K562 (cell line): ENCODE data around the gene RER1. TPM values are rescaled to one million over a fixed set of nuclear protein-coding genes. Genes with fewer than 3 reads are reported as not detected.

Source experiments
- ATAC-seq: fragments of 200-7000 bp; cut with Tn5 transposase; 3 replicates; pipeline ENCODE4 v1.9.1; 2020; ENCODE audit warnings: moderate library complexity
- BruUV-seq: library from RNA; stranded (reverse); fragments of 400-500 nt; replicated peaks from 2 replicates; lab custom pipeline; 2021; lab: Mats Ljungman, UMichigan
- CTCF ChIA-PET: fragments of 300-600 bp; formaldehyde crosslinking; extraction: SDS; loops from one replicate; lab custom pipeline; 2021; ENCODE audit warnings: low intra/inter-chr PET ratio; lab: Yijun Ruan, JAX
- POLR2A ChIA-PET: fragments of 300-600, 350-650 bp; sonication (Branson Sonifier 250); formaldehyde crosslinking; extraction: SDS; loops from one replicate; lab custom pipeline; 2021; ENCODE audit warnings: antibody characterized with exemption, inconsistent platforms; lab: Yijun Ruan, JAX
- DNase-seq, 4 experiments: peaks; one replicate each; pipeline versions ENCODE4 v3.0.0 to v3.0.0-alpha.2; 2011 to 2018; ENCODE audit warnings: low spot score in 3 of 4, mixed read lengths in 3 of 4; ENCODE audit errors: extremely low read depth in 1 of 4
- FAIRE-seq: peaks from 2 replicates; lab custom pipeline; 2011; peaks lifted over from hg19 to GRCh38; lab: Jason Lieb, UNC
- H2AFZ ChIP-seq: 2 replicates; pipeline ENCODE4 v1.6.0; 2011; ENCODE audit warnings: low read depth, low read length, control low read depth, inconsistent platforms
- H3K27ac ChIP-seq: fragments of 200-600 bp; 3 replicates; pipeline ENCODE4 v1.8.0; 2011; ENCODE audit warnings: low read depth, mild to moderate bottlenecking, control low read depth, inconsistent platforms, low read length, moderate library complexity, mixed read lengths; ENCODE audit errors: extremely low read depth
- H3K27me3 ChIP-seq, 2 experiments: fragments of 300-600 bp in 1 of 2; 2 replicates in 1 of 2; 3 replicates in 1 of 2; pipeline versions ENCODE4 v1.6.0 to v1.8.0; 2011; ENCODE audit warnings: inconsistent platforms in 2 of 2, low read length in 2 of 2, mild to moderate bottlenecking in 1 of 2, mixed read lengths in 1 of 2, moderate library complexity in 1 of 2; ENCODE audit not compliant: control insufficient read depth in 2 of 2, insufficient read depth in 2 of 2
- H3K36me3 ChIP-seq: fragments of 300-600 bp; 3 replicates; pipeline ENCODE4 v1.8.0; 2011; ENCODE audit warnings: mild to moderate bottlenecking, low read length, inconsistent platforms; ENCODE audit not compliant: control insufficient read depth, insufficient read depth
- H3K4me1 ChIP-seq, 2 experiments: fragments of 200-600 bp in 1 of 2; replicated peaks in 1 of 2; 2 replicates in 1 of 2; 3 replicates in 1 of 2; pipeline versions ENCODE4 v1.5.1 to v1.8.0; 2011; ENCODE audit warnings: inconsistent platforms in 2 of 2, low read length in 2 of 2, mild to moderate bottlenecking in 1 of 2, mixed read lengths in 1 of 2, moderate library complexity in 1 of 2; ENCODE audit not compliant: control insufficient read depth in 2 of 2, insufficient read depth in 2 of 2
- H3K4me2 ChIP-seq: 2 replicates; pipeline ENCODE4 v1.6.1; 2011; ENCODE audit warnings: low read length, control low read depth, inconsistent platforms, mixed read lengths; ENCODE audit not compliant: insufficient read depth
- H3K4me3 ChIP-seq: fragments of 200-600 bp; sonication (generic), shearing (Covaris generic); 2 replicates; pipeline ENCODE4 v1.5.1; 2016; ENCODE audit warnings: control low read depth, inconsistent platforms
- H3K79me2 ChIP-seq: fragments of 200-600 bp; 3 replicates; pipeline ENCODE4 v1.8.0; 2011; ENCODE audit warnings: low read length, inconsistent platforms; ENCODE audit not compliant: control insufficient read depth, insufficient read depth
- H3K9ac ChIP-seq, 2 experiments: 2 replicates each; pipeline versions ENCODE4 v1.6.0 to v1.6.1; 2011; ENCODE audit warnings: low read depth in 2 of 2, low read length in 2 of 2, control low read depth in 1 of 2, inconsistent platforms in 1 of 2, mild to moderate bottlenecking in 1 of 2, mixed read lengths in 1 of 2; ENCODE audit not compliant: insufficient read depth in 1 of 2
- H3K9me1 ChIP-seq: one replicate; pipeline ENCODE4 v1.6.0; 2011; ENCODE audit warnings: inconsistent platforms, mild to moderate bottlenecking, low read length, moderate library complexity; ENCODE audit not compliant: control insufficient read depth, insufficient read depth
- H3K9me3 ChIP-seq: replicated peaks from 2 replicates; pipeline ENCODE4 v1.5.1; 2011; ENCODE audit warnings: low read depth, low read length, inconsistent platforms; ENCODE audit not compliant: control insufficient read depth, insufficient read depth
- H4K20me1 ChIP-seq: replicated peaks from 2 replicates; pipeline ENCODE4 v1.6.1; 2011; ENCODE audit warnings: low read length, inconsistent platforms, mixed read lengths; ENCODE audit not compliant: control insufficient read depth, insufficient read depth
- ETS2 ChIP-seq: IDR thresholded peaks from 2 replicates; pipeline ENCODE4 v1.6.1; 2016; ENCODE audit warnings: borderline replicate concordance, missing genetic modification characterization, mild to moderate bottlenecking, moderate library complexity, missing compliant biosample characterization; ENCODE audit not compliant: poor library complexity, severe bottlenecking
- FOXA1 ChIP-seq: fragments of 450-650 bp; IDR thresholded peaks from 2 replicates; pipeline ENCODE4 v1.6.1; 2016; ENCODE audit warnings: mild to moderate bottlenecking, borderline replicate concordance
- HMG20B ChIP-seq: fragments of 250-450 bp; sonication (Bioruptor Pico); IDR thresholded peaks from 2 replicates; pipeline ENCODE4 v1.5.0; 2021; ENCODE audit warnings: mild to moderate bottlenecking
- KLF10 ChIP-seq: fragments of 250-450 bp; sonication (Bioruptor Pico); IDR thresholded peaks from 2 replicates; pipeline ENCODE4 v1.6.1; 2021; ENCODE audit warnings: matching md5 sums
- MEF2D ChIP-seq: conservative IDR thresholded peaks from 2 replicates; pipeline ENCODE4 v1.6.1; 2016; ENCODE audit warnings: low read depth, missing genetic modification characterization, missing compliant biosample characterization
- PHF21A ChIP-seq: fragments of 450-650 bp; IDR thresholded peaks from 2 replicates; pipeline ENCODE4 v1.6.1; 2017; ENCODE audit warnings: low read depth, borderline replicate concordance
- RAD51 ChIP-seq: fragments of 450-650 bp; IDR thresholded peaks from 2 replicates; pipeline ENCODE4 v1.7.1; 2016; ENCODE audit warnings: low read depth, mild to moderate bottlenecking, borderline replicate concordance
- ZNF444 ChIP-seq: fragments of 250-450 bp; sonication (Bioruptor Pico); IDR thresholded peaks from 2 replicates; pipeline ENCODE4 v1.4.0; 2020; ENCODE audit warnings: mild to moderate bottlenecking, moderate library complexity
- WGBS: fragments of 100-300 bp; shearing (Covaris generic); methylation state at CpG from one replicate; pipeline ENCODE4 v1.1.6; 2016; ENCODE audit warnings: low coverage, mixed read lengths; ENCODE audit not compliant: insufficient coverage; ENCODE audit errors: missing lambda C conversion rate; 5-methylcytosine and 5-hydroxymethylcytosine counted together
- in situ Hi-C: fragments of 300-500 bp; cut with MboI; formaldehyde crosslinking; loops from 4 replicates; pipeline ENCODE4 v1.15.0; 2018; ENCODE audit warnings: inconsistent platforms, mixed read lengths
- intact Hi-C: fragments of 100-400 bp; cut with micrococcal nuclease; formaldehyde crosslinking; loops from 2 replicates; pipeline ENCODE4 v1.14.2; 2022
- polyA plus RNA-seq, 8 experiments: library from polyadenylated mRNA; depleted of rRNA in 4 of 8; stranded (reverse) in 5 of 8; unstranded in 3 of 8; fragments of >200 nt; fragmentation: Nextera tagmentation in 2 of 8; fragmentation: Illumina TruSeq in 1 of 8; extraction: Ambion mirVana in 2 of 8; extraction: Trizol in 1 of 8; gene quantifications; 2 replicates each; pipeline versions ENCODE4 v1.2.1 to v1.2.3, GENCODE V29; 2011 to 2014; ENCODE audit warnings: inconsistent platforms in 1 of 8, missing spikeins in 1 of 8
- total RNA-seq, 7 experiments: library from RNA; depleted of rRNA in 6 of 7; stranded (reverse); fragments of >200 nt in 6 of 7; fragmentation: Illumina TruSeq in 2 of 7; extraction: Trizol in 2 of 7; gene quantifications; 2 replicates each; pipeline versions ENCODE4 v1.2.1 to v1.2.3, GENCODE V29; 2011 to 2021; ENCODE audit warnings: low replicate concordance in 1 of 7
- TF ChIP-seq, protein P1 (sequence below): fragments of 250-450 bp; sonication (Bioruptor Pico); IDR thresholded peaks from 2 replicates; pipeline ENCODE4 v1.9.0; 2021; ENCODE audit warnings: mild to moderate bottlenecking, inconsistent platforms
- TF ChIP-seq, protein P2 (sequence below): fragments of 250-450 bp; sonication (Bioruptor Pico); IDR thresholded peaks from 2 replicates; pipeline ENCODE4 v1.5.0; 2021; ENCODE audit warnings: mild to moderate bottlenecking, borderline replicate concordance

The RER1 gene
- total and polyA plus RNA-seq, 9 of the 15 experiments (the other 6 are each of a cell fraction or from before 2014, with no cell fraction given): 19.6 to 354 (median 183) TPM

DNA sequence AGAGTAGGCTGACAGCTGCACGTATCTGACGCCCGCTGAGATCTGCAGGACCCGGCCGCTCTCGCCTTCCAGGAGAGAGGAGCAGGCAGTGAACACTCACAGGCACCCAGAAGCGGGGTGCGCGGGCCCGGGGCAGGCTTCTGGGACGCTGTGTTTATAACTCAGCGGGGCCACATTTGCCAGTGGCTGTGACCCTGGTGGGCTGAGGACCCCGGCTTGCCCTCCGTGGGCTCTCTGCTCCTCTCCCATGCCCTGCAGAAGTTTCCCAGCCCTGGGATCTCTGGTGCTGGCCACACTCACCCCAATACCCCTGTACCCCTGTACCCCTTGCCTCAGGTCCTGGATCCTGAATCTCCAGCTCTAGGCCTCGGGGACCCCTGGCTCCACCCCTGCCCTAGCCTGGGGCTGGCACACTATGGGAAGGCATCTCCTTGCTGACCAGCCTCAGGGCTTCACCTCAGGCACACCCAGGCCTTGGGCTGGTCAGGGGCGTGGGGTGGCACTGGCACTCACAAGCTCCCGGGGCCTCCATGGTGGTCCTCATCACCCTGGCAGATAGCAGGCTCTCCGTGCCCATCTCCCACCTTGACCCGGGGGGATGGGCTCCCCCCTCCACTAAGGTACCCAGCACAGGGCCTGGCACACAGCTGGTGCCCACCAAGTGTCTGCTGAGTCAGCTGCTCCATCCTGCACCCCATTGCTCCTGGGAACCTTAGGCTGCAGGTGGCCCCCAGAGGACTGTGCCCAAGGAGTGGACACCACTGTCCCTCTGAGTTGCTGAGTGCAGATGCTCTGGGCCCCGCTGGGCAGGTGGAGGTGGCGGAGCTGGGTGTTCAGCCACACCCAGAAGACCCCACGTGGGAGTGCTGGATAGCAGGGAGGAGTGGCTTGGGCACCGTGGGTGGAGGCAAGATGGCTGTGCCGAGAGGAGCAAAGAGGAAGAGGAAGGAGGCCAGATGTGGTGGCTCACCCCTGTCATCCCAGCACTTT, 32.7 kb upstream of the RER1 start:
- ATAC-seq (peak; percentile 19; the same call in 2 of the 3 replicates), FAIRE-seq (no peak), DNase-seq (no peak)
- in situ Hi-C loops: no loop called here
- H3K27ac ChIP-seq: no peak overlapping the region
- no peak overlapping the region for H3K4me2 ChIP-seq
- H3K27me3 ChIP-seq: peaks cover 67 to 73% of the 10 kb centered on the region in 2 experiments
- no TSS peak for BruUV-seq
- no peak overlapping the region for H3K4me3 ChIP-seq
- peaks cover under 1% of the 10 kb centered on the region for H4K20me1 ChIP-seq
- H3K9me3 ChIP-seq: no peaks in the 10 kb centered on the region; the same call in 1 of the 2 replicates
- intact Hi-C loops: no loop called here
- ChIA-PET CTCF (no interaction called here), POLR2A (interaction anchor here (0.6 to 1.6 kb wide), 2 partner anchors 12 to 22 kb away, joined by 4 read pairs; no protein-coding TSS in a partner anchor)
- 4% methylated on average over 22 of the region's 24 CpGs for WGBS
- 0 out of 4 replicates have a peak overlapping the region, but pooled peaks of 1 of the 2 experiments have one; percentile 20 for H3K9ac ChIP-seq
- H2AFZ ChIP-seq: no peak overlapping the region
- H3K4me1 ChIP-seq: peaks cover 0 to 21% of the 10 kb centered on the region in 2 experiments; a peak in 1 of 5 replicates
- no peaks in the 10 kb centered on the region for H3K36me3 ChIP-seq
- H3K9me1 ChIP-seq: no peaks in the 10 kb centered on the region
- no peaks in the 10 kb centered on the region for H3K79me2 ChIP-seq
- TF ChIP-seq PHF21A (no peak), HMG20B (CRISPR knock-in tag) (no peak), RAD51 (no peak), KLF10 (CRISPR knock-in tag) (no peak), MEF2D (no peak), ETS2 (no peak), ZNF444 (CRISPR knock-in tag) (no peak), FOXA1 (no peak)
- TF ChIP-seq, protein P1, sequence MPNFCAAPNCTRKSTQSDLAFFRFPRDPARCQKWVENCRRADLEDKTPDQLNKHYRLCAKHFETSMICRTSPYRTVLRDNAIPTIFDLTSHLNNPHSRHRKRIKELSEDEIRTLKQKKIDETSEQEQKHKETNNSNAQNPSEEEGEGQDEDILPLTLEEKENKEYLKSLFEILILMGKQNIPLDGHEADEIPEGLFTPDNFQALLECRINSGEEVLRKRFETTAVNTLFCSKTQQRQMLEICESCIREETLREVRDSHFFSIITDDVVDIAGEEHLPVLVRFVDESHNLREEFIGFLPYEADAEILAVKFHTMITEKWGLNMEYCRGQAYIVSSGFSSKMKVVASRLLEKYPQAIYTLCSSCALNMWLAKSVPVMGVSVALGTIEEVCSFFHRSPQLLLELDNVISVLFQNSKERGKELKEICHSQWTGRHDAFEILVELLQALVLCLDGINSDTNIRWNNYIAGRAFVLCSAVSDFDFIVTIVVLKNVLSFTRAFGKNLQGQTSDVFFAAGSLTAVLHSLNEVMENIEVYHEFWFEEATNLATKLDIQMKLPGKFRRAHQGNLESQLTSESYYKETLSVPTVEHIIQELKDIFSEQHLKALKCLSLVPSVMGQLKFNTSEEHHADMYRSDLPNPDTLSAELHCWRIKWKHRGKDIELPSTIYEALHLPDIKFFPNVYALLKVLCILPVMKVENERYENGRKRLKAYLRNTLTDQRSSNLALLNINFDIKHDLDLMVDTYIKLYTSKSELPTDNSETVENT (CRISPR knock-in tag): no peak
- TF ChIP-seq, protein P2, sequence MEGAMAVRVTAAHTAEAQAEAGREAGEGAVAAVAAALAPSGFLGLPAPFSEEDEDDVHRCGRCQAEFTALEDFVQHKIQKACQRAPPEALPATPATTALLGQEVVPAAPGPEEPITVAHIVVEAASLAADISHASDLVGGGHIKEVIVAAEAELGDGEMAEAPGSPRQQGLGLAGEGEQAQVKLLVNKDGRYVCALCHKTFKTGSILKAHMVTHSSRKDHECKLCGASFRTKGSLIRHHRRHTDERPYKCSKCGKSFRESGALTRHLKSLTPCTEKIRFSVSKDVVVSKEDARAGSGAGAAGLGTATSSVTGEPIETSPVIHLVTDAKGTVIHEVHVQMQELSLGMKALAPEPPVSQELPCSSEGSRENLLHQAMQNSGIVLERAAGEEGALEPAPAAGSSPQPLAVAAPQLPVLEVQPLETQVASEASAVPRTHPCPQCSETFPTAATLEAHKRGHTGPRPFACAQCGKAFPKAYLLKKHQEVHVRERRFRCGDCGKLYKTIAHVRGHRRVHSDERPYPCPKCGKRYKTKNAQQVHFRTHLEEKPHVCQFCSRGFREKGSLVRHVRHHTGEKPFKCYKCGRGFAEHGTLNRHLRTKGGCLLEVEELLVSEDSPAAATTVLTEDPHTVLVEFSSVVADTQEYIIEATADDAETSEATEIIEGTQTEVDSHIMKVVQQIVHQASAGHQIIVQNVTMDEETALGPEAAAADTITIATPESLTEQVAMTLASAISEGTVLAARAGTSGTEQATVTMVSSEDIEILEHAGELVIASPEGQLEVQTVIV (CRISPR knock-in tag): no peak
